Measurements from ENCODE around the gene FAN1.

FAN1 gene

DNA sequence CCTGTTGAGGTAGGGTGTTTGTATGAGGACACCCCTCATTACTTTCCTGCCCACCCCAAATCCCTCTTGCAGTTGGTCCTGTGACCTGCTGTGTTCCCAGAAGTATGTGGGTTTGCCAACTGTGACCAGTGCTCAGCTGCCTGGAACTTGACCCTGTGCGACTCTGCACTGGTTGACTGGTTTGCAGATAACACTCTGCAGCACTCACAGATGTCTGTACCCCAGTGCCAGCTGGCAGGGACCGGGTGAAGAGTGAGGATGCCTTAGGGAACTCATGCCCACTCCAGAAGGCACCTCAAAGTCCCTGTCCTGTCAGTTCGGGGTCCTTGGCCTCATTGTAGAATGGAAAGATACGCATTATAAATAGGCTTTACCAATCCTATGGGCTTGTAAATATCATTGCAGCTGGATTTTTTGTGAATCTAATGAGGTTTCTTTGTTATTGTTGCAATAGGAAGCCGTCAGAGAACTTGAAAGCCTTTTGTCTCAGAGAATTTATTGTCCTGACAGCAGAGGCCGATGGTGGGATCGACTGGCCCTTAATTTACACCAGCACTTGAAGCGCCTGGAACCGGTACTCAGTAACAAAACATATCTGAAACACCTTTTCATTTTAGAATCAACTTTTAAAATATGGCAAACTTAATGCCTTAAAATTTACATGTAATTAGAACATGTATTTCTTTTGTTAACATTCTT is 18.2 kb downstream of the FAN1 start:
- no peak for DNase-seq

- no peak for DNase-seq
These were observed 19.0 kb downstream of the FAN1 start for GRCh38 chr15:30922480-30923311.

DNA sequence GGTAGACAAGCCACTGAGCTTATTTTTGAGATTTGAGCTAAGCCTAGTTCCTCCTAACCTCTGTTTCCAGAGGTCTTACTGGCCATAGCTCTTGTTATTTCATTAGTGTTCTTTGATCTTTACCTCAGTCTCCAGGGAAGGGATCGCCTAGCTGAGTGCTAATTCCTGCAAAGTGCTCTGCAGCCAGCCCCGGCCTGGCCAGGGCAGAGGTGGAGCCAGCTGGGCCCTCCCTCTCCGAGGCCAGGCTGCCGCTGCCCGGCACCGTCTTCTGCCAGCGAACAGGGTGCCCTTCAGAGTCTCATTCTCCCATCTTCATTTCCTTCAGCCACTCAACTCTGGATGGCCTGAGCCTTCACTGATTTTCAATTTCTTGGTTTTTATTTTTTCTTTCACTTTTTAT is 19.7 kb downstream of the FAN1 start:
- DNase-seq = no peak

- DNase-seq = no peak
These were observed 20.6 kb downstream of the FAN1 start for GRCh38 chr15:30924353-30924752.

DNA sequence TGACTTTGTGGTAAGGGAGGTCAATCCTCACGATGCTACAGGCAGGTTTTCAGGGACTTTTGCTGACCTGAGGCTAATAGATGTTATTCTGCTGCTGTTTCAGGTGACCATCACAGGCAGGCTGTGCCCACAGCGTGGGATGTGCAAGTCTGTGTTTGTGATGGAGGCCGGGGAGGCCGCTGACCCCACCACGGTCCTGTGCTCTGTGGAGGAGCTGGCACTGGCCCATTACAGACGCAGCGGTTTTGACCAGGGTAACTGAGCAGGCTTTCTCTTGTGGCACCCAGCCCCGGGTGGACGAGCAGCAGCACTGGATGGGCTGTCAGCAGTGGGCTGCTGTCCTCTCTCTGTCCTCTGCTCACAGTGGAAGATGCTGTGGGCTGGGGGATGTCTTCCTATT is 22.0 kb downstream of the FAN1 start:
- DNase-seq = no peak

- no peak for DNase-seq
These were observed 22.4 kb downstream of the FAN1 start for GRCh38 chr15:30926161-30926560.

GRCh38 chr15:30927148-30927761 is 23.5 kb downstream of the FAN1 start:
- DNase-seq = no peak

DNA sequence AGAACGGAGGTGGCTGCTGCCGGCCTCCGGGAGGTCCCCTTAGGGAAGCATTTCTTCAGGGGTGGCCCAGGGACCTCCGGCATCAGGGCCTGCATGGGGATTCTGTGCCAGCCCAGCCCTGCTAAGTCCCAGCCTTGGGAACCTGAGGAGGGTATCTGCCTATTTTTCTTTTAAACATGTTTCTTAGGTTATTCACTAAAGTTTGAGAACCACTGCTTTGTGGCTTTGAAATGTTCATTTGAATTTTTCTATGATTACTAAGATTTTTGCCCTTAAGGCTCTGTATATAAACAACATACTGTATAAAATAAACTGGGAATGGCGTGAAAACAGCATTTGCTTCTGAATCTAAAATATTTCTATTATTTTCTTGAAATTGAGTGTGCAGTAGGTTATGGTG is 24.4 kb downstream of the FAN1 start:
- no peak for DNase-seq

GRCh38 chr15:30929064-30929669 is 25.5 kb downstream of the FAN1 start:
- DNase-seq = no peak

- no peak for DNase-seq
These were observed 26.3 kb downstream of the FAN1 start for GRCh38 chr15:30929982-30930381.

- DNase-seq = no peak
These were observed 26.7 kb downstream of the FAN1 start for GRCh38 chr15:30930422-30930821.

GRCh38 chr15:30933293-30933692 is 29.6 kb downstream of the FAN1 start:
- no peak for DNase-seq

- no peak for DNase-seq
These were observed 35.4 kb downstream of the FAN1 start for GRCh38 chr15:30939161-30939560.

DNA sequence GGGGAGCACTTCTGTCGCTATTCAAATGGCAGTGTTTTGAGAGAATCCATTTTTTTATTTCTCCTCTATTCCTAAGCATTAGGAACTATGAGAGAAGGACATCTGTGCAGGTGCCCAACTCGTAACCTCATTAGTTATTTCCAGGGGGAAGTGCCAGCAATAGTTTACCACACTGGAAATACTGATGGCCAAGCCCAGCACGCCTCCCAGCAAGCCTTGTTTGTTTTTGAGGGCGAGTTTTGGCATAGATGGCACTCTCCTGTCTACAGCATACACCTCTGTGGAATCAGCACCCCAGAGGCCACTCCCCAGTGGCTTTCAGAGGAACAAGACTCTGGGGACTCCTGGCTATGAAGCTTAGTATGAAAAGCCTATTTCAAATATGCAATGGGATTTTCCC is 36.6 kb downstream of the FAN1 start:
- no peak for DNase-seq

- no peak for DNase-seq
These were observed 37.8 kb downstream of the FAN1 start for GRCh38 chr15:30941520-30941919.

DNA sequence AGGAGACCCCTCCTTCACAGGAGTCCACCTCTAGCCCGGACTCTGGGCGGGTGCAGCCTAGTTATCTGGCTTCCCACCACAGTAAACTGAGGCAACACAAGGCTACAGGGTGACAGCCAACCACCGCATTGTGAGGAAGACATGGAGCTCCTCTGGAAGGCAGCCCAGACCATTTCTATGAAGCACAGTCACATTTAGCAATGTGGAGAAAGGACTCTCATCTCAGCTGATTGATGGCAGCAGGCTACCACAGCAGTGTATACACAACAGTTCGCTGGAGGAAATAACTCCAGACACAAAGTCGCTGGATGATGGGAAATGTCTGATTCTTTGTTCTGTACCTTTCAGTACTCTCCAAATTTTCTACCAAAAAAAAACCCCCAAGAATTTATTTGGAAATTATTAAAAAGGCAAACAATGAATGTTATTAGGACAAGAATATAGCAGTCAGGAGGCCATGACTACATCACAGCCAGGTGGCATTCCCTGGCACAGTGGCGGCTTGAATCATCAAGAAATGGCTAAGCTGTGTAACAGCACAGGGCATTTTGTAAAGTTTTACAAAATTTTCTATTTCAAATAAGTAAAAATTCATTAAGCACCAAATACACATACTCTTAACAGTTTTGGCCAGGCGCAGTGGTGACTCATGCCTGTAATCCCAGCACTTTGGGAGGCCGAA is 40.1 kb downstream of the FAN1 start:
- DNase-seq = no peak

DNA sequence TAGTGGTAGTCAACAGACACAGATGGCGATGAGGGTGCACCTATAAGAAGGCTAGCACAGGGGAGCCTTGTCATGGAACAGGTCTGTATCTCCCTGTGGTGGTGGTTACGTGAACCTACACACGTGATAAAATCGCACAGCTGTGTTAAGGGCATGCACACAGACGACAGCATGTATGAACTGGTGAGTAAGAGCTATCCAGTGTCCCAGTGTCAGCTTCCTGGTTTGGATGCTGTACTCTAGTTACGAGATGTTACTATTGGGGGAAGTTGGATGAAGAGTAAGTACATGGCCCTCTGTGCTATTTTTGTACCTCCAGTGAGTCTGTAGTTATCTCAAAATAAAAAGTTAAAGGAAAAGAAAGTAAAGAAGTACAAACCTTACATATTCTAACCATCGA is 49.5 kb downstream of the FAN1 start:
- no peak for DNase-seq

DNA sequence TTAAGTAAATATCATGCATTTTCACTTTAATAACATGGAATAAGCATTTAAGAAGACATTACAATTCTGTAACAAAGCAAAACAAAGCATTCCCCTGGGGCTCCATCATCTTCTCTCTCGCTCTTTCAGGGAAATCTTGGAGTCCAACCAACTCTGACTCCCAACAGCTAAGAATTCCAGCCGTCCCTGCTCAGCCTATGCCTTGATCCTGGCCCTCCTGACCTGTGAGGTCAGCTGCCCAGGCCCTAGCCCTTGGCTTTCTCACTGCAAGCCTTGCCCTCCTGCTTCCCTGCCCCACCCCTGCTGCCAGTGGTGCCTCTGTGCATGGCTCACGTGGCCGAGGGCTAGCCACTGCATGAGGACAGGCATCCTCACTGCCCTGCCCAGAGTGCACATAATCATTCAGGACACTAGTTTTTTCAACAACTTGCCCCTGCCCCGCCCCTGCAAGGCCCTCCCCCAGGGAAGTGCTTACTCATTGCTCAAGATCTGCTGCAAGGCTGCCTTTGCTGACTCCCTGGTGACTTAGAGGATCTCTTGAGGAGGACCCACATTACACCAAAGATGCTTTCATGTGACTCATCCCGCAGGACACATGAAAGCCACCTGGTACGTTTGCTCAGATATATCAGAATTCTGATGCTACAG is 50.1 kb downstream of the FAN1 start:
- peak; percentile 24 to 35 (median 26) for DNase-seq

GRCh38 chr15:30954674-30955073 is 51.0 kb downstream of the FAN1 start:
- no peak for DNase-seq

DNA sequence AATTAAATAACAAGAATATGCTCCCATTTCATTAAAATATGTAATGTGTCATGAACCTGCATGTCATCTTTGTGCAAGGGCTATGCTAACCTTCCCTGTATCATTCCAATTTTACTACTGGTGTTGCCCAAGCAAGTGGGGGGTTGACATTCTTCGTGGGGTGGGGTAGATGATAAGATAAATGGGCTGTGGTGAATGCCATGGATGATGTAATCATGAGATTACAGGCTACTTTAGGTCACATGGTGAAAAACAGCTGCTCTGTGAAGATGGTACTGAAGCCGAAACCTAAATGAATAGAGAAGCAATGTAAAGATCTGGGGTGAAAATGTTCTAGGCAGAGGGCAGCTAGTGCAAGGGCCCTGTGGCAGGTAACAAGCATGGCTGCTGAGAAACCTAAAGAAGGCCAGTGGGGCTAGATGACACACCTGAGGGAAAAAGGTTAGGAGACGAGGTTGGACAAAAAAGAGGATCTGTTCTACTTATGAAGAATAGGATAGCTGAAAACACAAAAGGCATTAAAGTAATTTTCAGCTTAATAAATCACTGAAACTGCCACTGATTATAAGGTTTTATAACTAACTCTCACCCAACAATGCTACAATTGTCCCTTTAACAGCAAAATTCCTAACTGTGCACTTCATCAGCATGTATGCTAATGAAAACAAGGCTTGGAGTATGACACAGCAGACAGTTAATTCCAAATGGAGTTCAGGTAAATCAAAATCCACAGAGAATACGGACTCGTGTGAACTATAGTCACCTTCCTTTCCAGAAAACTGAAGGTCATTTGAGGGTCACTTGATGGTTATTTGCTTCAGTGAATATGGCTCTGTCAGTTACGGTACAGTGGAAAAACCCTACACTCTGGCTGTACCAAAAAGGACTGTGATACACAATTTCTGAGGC is 52.8 kb downstream of the FAN1 start:
- DNase-seq = no peak

GRCh38 chr15:30958219-30958618 is 54.5 kb downstream of the FAN1 start:
- no peak for DNase-seq
